HTR-8/SVneo (cell line): Measurements from ENCODE around the gene NCKIPSD.
A peak's percentile ranks its signal among the peaks of the same experiment; 100 is the strongest.

Source experiments
- DNase-seq: peaks from one replicate; pipeline ENCODE4 v3.0.0; 2011; ENCODE audit warnings: low spot score, mixed read lengths; ENCODE audit not compliant: insufficient read length
- FAIRE-seq: peaks from 2 replicates; lab custom pipeline; 2011; peaks lifted over from hg19 to GRCh38; lab: Jason Lieb, UNC

Gene NCKIPSD

GRCh38 chr3:48698891-48699290 is 13.2 kb upstream of the NCKIPSD start:
- DNase-seq (no peak), FAIRE-seq (no peak)

- FAIRE-seq = no peak
- DNase-seq = no peak
Observed at GRCh38 chr3:48697952-48698351, 12.2 kb upstream of the NCKIPSD start.

- no peak for DNase-seq
- FAIRE-seq = no peak
Observed at GRCh38 chr3:48696601-48697000, 10.9 kb upstream of the NCKIPSD start.

GRCh38 chr3:48696156-48696555 is 10.4 kb upstream of the NCKIPSD start:
- DNase-seq = no peak
- no peak for FAIRE-seq

GRCh38 chr3:48695393-48695753 is 9.7 kb upstream of the NCKIPSD start:
- peak; percentile 31 for DNase-seq
- FAIRE-seq = no peak

- FAIRE-seq (peak; percentile 89), DNase-seq (peak; percentile 71)
Observed at GRCh38 chr3:48694610-48695392, 9.1 kb upstream of the NCKIPSD start.

GRCh38 chr3:48693826-48694225 is 8.1 kb upstream of the NCKIPSD start:
- FAIRE-seq = no peak

GRCh38 chr3:48692551-48692950 is 6.8 kb upstream of the NCKIPSD start:
- FAIRE-seq = no peak

More at GRCh38 chr3:48693826-48694225, 8.1 kb upstream of the NCKIPSD start:
- no peak for DNase-seq

GRCh38 chr3:48690846-48691458 is 5.2 kb upstream of the NCKIPSD start:
- DNase-seq (no peak), FAIRE-seq (no peak)

More at GRCh38 chr3:48692551-48692950, 6.8 kb upstream of the NCKIPSD start:
- no peak for DNase-seq

GRCh38 chr3:48689384-48689783 is 3.7 kb upstream of the NCKIPSD start:
- DNase-seq (no peak), FAIRE-seq (no peak)

GRCh38 chr3:48688737-48689075 is 3.0 kb upstream of the NCKIPSD start:
- DNase-seq = no peak
- FAIRE-seq = no peak

GRCh38 chr3:48688032-48688736 is 2.5 kb upstream of the NCKIPSD start:
- FAIRE-seq = no peak
- DNase-seq = no peak

GRCh38 chr3:48687220-48687678 is 1.5 kb upstream of the NCKIPSD start:
- FAIRE-seq (no peak), DNase-seq (no peak)

GRCh38 chr3:48686538-48687219 is 964 bp upstream of the NCKIPSD start:
- FAIRE-seq (no peak), DNase-seq (no peak)

GRCh38 chr3:48685293-48685602 is 467 bp downstream of the NCKIPSD start:
- FAIRE-seq (no peak), DNase-seq (no peak)

GRCh38 chr3:48684480-48685143 is 1.1 kb downstream of the NCKIPSD start:
- FAIRE-seq (no peak), DNase-seq (no peak)

- DNase-seq (no peak), FAIRE-seq (no peak)
Observed at GRCh38 chr3:48684054-48684349, 1.7 kb downstream of the NCKIPSD start.

GRCh38 chr3:48682786-48683185 is 2.9 kb downstream of the NCKIPSD start:
- DNase-seq = no peak
- FAIRE-seq = no peak

- DNase-seq (no peak), FAIRE-seq (no peak)
Observed at GRCh38 chr3:48681974-48682610, 3.6 kb downstream of the NCKIPSD start.

GRCh38 chr3:48681541-48681880 is 4.2 kb downstream of the NCKIPSD start:
- DNase-seq (no peak), FAIRE-seq (no peak)
